GM19043 (cell line): ENCODE measurements around the gene SENP1.

Source experiments
- ATAC-seq: cut with Tn5 transposase; IDR thresholded peaks from one replicate; pipeline ENCODE4 v1.9.1; 2021; ENCODE audit warnings: low read depth; ENCODE audit not compliant: unreplicated experiment

SENP1 gene

GRCh38 chr12:48069241-48069640, 36.6 kb downstream of the SENP1 start:
- ATAC-seq = no peak

- ATAC-seq = no peak
Observed at GRCh38 chr12:48068457-48068856, 37.4 kb downstream of the SENP1 start.

- ATAC-seq = no peak
Observed at GRCh38 chr12:48067250-48067938, 38.5 kb downstream of the SENP1 start.

- no peak for ATAC-seq
Observed at GRCh38 chr12:48065041-48065440, 40.8 kb downstream of the SENP1 start.

GRCh38 chr12:48063530-48063929, 42.3 kb downstream of the SENP1 start:
- no peak for ATAC-seq

GRCh38 chr12:48061938-48062719, 43.8 kb downstream of the SENP1 start:
- no peak for ATAC-seq

GRCh38 chr12:48060474-48060873, 45.4 kb downstream of the SENP1 start:
- no peak for ATAC-seq

- ATAC-seq = no peak
Observed at GRCh38 chr12:48058771-48059170, 47.1 kb downstream of the SENP1 start.

- no peak for ATAC-seq
Observed at GRCh38 chr12:48054955-48055821, 50.7 kb downstream of the SENP1 start.

GRCh38 chr12:48053883-48054282, 52.0 kb downstream of the SENP1 start:
- ATAC-seq = no peak

- ATAC-seq = no peak
Observed at GRCh38 chr12:48053122-48053521, 52.8 kb downstream of the SENP1 start.

- ATAC-seq = no peak
Observed at GRCh38 chr12:48051681-48052080, 54.2 kb downstream of the SENP1 start.

GRCh38 chr12:48050174-48050573, 55.7 kb downstream of the SENP1 start:
- ATAC-seq = no peak

GRCh38 chr12:48045965-48046518, 59.8 kb downstream of the SENP1 start:
- no peak for ATAC-seq

- no peak for ATAC-seq
Observed at GRCh38 chr12:48045061-48045846, 60.6 kb downstream of the SENP1 start.

- ATAC-seq = no peak
Observed at GRCh38 chr12:48044396-48044795, 61.5 kb downstream of the SENP1 start.

- no peak for ATAC-seq
Observed at GRCh38 chr12:48043771-48044170, 62.1 kb downstream of the SENP1 start.

GRCh38 chr12:48041591-48042423, 64.1 kb downstream of the SENP1 start:
- ATAC-seq = no peak

GRCh38 chr12:48040354-48040753, 65.5 kb downstream of the SENP1 start:
- ATAC-seq = no peak
